ENCODE results near the gene MARCKSL1.

- TF ChIP-seq EZH2 (IDR thresholded peaks at IDR 0.05; ENCODE audit: borderline replicate concordance, insufficient read depth, low read depth, low read length, poor library complexity, severe bottlenecking): no peak
- TF ChIP-seq CTCF (IDR thresholded peaks at IDR 0.05): no peak
Measured at GRCh38 chr1:32342704-32343103, 6.7 kb upstream of the MARCKSL1 start.

Measured in B cell (primary cell).